ENCODE measurements around the gene SDC1.

SDC1 gene

DNA sequence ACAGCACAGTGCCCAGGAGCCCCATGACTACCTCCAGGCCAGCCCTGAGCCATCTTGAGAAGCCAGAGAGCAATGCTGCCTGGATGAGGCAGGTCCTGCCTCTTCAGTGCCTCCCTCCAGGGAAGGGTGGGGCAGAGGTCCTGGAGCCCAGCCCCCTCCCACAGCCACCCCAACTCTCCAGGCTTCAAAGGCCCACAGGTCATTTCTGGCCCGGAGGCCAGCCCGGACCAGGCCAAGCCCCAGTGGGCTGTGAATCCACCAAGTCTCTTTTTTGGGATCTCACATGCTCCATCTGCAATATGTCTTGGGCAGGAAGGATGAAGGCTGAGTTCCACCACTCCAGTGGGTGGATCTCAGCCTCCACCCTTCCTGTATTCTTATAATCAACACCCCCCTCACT, 36.7 kb downstream of the SDC1 start:
- H4K20me1 ChIP-seq = no peaks in the 10 kb centered on the region
- H3K4me2 ChIP-seq = peak overlapping the region in 9 of 11 experiments; percentile 87 to 97 (median 92); a peak in 13 of 22 replicates
- H3K4me1 ChIP-seq = peaks cover 42 to 52% (median 44%) of the 10 kb centered on the region in 10 experiments
- no peaks in the 10 kb centered on the region for H3K36me3 ChIP-seq
- H3K4me3 ChIP-seq = no peak overlapping the region
- H3K27ac ChIP-seq = no peak overlapping the region
- no peaks in the 10 kb centered on the region for H3K27me3 ChIP-seq
- TF ChIP-seq Cebpa-rat (IDR thresholded peaks at IDR 0.05) = no peak
- H3K9me3 ChIP-seq (replicated peaks in 1 of 11) = no peaks in the 10 kb centered on the region
- no peak overlapping the region for H3K9ac ChIP-seq

DNA sequence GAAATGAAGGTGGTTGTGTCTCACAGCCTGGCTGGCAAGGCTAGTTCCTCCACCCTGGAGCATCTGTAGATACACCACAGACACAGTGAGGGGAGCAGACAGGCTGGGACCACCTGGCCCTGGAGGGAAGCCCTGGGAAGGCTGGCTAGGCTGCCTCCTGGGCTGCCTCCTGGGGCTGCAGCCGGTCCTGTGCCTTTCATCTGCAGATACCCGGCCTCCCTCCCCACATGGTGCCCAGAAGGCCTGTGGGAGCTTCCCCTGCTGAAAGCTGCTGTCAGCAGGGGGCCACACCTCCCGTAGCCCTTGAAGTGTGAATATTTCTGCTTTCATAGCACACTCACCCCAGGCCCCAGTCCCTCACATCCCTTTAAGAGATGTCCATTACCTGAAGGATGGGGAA, 37.6 kb downstream of the SDC1 start:
- H3K4me2 ChIP-seq = peak overlapping the region; percentile 80 to 97 (median 91)
- no peaks in the 10 kb centered on the region for H3K27me3 ChIP-seq
- no peaks in the 10 kb centered on the region for H4K20me1 ChIP-seq
- H3K9ac ChIP-seq = peak overlapping the region; percentile 17 to 75 (median 64); a peak in 16 of 22 replicates
- H3K4me1 ChIP-seq = peaks cover 42 to 52% (median 44%) of the 10 kb centered on the region in 10 experiments
- H3K9me3 ChIP-seq (replicated peaks in 1 of 11) = no peaks in the 10 kb centered on the region
- no peak for TF ChIP-seq Cebpa-rat (IDR thresholded peaks at IDR 0.05)
- H3K36me3 ChIP-seq = no peaks in the 10 kb centered on the region
- peak overlapping the region; percentile 48 to 90 (median 80); a peak in 20 of 22 replicates for H3K27ac ChIP-seq
- H3K4me3 ChIP-seq = peak overlapping the region in 1 of 10 experiments; percentile 12; a peak in 1 of 20 replicates

DNA sequence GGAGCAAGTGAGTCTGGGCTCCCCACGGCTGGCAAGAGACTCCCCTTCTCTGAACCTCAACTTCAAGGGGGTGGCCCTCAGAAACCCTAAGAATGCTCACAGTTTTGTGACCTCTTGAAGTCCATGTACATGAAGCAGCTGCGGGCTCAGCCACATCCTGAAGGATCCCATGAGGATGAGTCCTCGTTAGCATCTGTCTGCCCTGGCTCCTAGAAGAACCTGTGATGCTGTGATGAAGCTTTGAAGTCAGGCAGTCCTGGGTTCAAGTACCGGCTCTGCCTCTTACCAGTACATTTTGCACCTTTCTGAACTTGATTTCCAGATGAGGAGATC, 38.1 kb downstream of the SDC1 start:
- peak overlapping the region; percentile 48 to 90 (median 80); a peak in 21 of 22 replicates for H3K27ac ChIP-seq
- peak overlapping the region in 1 of 10 experiments; percentile 12; a peak in 2 of 20 replicates for H3K4me3 ChIP-seq
- H3K36me3 ChIP-seq = no peaks in the 10 kb centered on the region
- H3K9me3 ChIP-seq (replicated peaks in 1 of 11) = no peaks in the 10 kb centered on the region
- no peaks in the 10 kb centered on the region for H3K27me3 ChIP-seq
- H4K20me1 ChIP-seq = no peaks in the 10 kb centered on the region
- no peak for TF ChIP-seq Cebpa-rat (IDR thresholded peaks at IDR 0.05)
- peaks cover 42 to 52% (median 44%) of the 10 kb centered on the region in 10 experiments for H3K4me1 ChIP-seq
- peak overlapping the region; percentile 56 to 75 (median 64); a peak in 21 of 22 replicates for H3K9ac ChIP-seq
- peak overlapping the region; percentile 80 to 97 (median 91) for H3K4me2 ChIP-seq

DNA sequence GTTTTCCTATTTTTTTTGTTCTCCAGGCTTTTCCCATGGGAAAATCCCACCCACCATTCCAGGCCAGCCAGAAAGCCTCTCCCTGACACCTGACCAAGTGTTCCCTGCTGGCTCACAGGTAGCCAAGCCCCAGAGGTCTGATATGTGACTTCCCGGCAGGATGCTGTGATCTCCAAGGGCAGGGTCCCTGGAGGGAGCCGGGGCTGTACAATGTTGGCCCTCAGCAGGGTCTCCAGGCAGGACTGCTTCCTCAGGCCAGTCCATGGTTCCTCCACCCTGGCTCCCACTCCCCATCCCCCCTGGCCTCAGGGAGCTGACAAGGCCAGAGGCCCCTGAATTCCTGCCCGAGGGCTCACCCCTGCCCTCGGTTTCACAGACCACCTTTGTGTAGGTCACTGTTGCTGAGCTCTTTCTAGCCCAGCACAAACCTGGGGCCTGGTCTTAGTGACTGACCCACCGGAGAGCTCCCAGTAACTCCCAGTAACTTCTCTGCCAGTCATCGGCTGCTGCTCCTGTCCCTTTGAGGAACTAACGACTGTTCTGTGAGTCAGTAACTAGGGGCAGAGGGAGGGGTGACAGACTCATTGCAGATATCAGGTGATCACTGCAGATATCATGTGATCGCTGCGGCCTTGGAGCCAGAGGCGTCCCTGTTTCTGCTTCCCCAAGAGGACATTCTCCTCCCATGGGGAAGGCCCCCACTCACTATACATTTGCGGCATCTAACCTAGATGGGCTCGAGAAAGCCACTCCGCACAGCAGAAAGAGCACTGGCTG, 38.7 kb downstream of the SDC1 start:
- Histone ChIP-seq H3K4me1 (peaks cover 42 to 52% (median 44%) of the 10 kb centered on the region in 10 experiments), H3K27me3 (no peaks in the 10 kb centered on the region), H3K9me3 (replicated peaks in 1 of 11) (no peaks in the 10 kb centered on the region), H4K20me1 (no peaks in the 10 kb centered on the region), H3K4me3 (peak overlapping the region in 9 of 10 experiments; percentile 9 to 33 (median 17); a peak in 8 of 20 replicates), H3K27ac (peak overlapping the region; percentile 48 to 90 (median 80)), H3K9ac (peak overlapping the region; percentile 58 to 81 (median 66)), H3K4me2 (peak overlapping the region; percentile 80 to 97 (median 91)), H3K36me3 (no peaks in the 10 kb centered on the region)
- TF ChIP-seq Cebpa-rat (IDR thresholded peaks at IDR 0.05) = no peak

DNA sequence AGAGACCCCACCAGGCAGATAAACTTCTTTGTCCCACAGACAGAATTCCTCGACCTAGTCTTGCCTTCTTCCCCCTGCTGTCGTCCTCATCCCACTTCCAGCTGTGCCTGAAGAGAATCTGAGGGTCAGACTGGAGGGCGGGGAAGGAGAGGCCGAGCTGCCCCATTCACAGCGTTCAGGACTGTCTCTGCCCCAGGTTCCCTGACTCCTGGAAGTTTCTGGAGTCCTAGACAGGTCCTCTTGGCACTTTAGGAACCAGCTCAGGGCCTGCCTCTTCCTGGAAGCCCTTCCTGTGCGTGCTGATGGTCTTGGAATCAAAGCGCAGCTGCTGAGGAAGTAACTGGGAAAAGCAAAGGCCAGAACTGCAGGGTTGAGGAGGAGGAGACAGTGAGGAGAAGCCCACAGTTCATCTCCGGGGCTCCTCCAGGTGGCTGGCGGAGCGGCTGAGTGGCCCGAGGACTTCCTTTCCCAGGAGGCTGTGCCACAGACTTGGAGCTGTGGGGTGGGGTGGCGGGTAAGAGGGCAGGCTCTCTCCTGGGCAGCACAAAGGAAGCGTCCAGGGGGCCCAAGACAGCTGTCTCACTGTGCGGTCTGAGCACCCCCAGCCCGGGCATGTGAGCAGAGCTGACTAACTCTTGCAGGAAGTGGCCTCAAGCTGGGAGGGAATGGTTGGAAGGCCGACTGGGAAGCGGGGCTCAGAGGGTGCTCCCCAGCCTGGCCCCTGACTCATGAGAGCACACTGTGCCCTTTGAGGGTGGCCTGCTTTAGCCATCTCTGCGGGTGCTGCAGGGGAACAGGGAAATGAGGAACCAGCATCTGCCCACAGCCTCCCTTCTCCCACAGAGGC, 39.5 kb downstream of the SDC1 start:
- H3K27me3 ChIP-seq = no peaks in the 10 kb centered on the region
- H3K9ac ChIP-seq = peak overlapping the region; percentile 58 to 81 (median 66)
- H3K36me3 ChIP-seq = no peaks in the 10 kb centered on the region
- H3K4me2 ChIP-seq = peak overlapping the region; percentile 80 to 97 (median 91)
- no peak for TF ChIP-seq Cebpa-rat (IDR thresholded peaks at IDR 0.05)
- H3K4me3 ChIP-seq = peak overlapping the region in 8 of 10 experiments; percentile 3 to 35 (median 17); a peak in 5 of 20 replicates
- H3K27ac ChIP-seq = peak overlapping the region; percentile 48 to 90 (median 80); a peak in 21 of 22 replicates
- H3K9me3 ChIP-seq (replicated peaks in 1 of 11) = no peaks in the 10 kb centered on the region
- H4K20me1 ChIP-seq = no peaks in the 10 kb centered on the region
- H3K4me1 ChIP-seq = peaks cover 42 to 52% (median 44%) of the 10 kb centered on the region in 10 experiments

DNA sequence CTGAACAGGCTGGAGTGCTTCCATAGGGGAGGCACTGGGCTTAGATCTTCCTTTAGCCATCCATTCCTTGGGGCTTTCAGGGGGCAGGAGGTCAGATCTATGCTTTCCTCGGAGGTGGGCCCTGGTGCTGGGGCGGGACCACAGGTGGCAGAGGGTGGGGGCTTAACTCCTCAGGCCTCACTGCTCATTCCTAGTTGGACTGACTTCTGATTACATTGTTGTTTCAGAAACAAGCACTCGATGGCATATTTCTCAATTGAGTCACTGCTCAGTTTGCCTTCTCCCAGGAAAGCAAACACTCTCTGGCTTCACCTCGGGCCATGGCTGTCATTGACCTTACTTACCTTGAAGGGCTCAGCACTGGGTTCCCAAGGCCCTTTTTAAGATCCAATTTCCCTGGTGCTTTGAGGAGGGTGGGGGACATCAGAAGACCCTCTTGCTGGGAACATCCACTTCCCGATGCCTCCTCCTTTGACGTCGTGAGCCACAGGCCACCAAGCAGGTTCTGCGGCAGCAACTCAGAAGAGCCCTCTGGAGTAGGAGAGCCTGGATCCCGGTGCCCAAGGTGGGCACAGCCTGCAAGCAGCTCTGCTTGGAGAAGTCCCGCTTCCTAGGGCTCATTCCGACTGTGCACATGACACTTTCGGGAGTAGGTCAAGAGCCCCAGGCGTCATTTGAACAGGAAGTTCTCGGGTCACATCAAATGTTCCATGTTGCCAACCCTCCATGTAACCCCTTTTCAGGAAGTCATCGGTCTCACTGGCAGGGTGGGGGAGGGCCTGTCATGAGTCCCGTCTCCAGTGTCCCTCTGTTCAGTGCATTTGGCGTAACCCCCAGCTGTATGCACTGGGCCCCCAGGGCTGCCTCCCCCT, 40.6 kb downstream of the SDC1 start:
- no peaks in the 10 kb centered on the region for H3K36me3 ChIP-seq
- no peak for TF ChIP-seq Cebpa-rat (IDR thresholded peaks at IDR 0.05)
- peaks cover 42 to 52% (median 44%) of the 10 kb centered on the region in 10 experiments for H3K4me1 ChIP-seq
- peak overlapping the region; percentile 80 to 97 (median 91) for H3K4me2 ChIP-seq
- H3K27me3 ChIP-seq = no peaks in the 10 kb centered on the region
- H3K9ac ChIP-seq = peak overlapping the region in 6 of 11 experiments; percentile 59 to 81 (median 68); a peak in 5 of 22 replicates
- H3K4me3 ChIP-seq = 0 out of 20 replicates have a peak overlapping the region, but pooled peaks of 1 of the 10 experiments have one; percentile 17
- no peaks in the 10 kb centered on the region for H3K9me3 ChIP-seq (replicated peaks in 1 of 11)
- H3K27ac ChIP-seq = peak overlapping the region; percentile 48 to 90 (median 80); a peak in 18 of 22 replicates
- no peaks in the 10 kb centered on the region for H4K20me1 ChIP-seq

DNA sequence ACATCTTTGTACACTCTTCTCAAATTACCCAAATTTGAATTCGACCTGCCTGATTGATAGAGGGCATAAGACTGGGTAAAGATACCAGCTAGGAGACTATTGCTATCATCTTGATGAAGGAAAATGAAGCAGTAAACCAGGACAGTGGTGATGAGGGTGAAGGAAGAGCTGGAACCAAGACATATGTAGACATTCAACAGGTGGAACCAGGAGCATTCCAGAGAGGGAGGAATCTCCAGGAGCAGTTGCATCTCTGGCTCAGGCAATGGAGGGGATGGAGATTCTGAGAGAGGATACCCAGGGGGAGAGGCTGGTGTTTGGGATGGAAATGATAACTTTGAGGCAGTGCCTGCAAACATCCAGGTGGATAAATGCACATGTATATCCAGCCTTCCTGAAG, 41.6 kb downstream of the SDC1 start:
- Histone ChIP-seq H3K27ac (no peak overlapping the region), H3K9me3 (replicated peaks in 1 of 11) (no peaks in the 10 kb centered on the region), H3K36me3 (no peaks in the 10 kb centered on the region), H3K9ac (no peak overlapping the region), H3K4me1 (peaks cover 42 to 49% (median 43%) of the 10 kb centered on the region in 10 experiments), H3K4me3 (no peak overlapping the region), H4K20me1 (no peaks in the 10 kb centered on the region), H3K27me3 (no peaks in the 10 kb centered on the region), H3K4me2 (peak overlapping the region in 1 of 11 experiments; percentile 93; a peak in 1 of 22 replicates)
- no peak for TF ChIP-seq Cebpa-rat (IDR thresholded peaks at IDR 0.05)

DNA sequence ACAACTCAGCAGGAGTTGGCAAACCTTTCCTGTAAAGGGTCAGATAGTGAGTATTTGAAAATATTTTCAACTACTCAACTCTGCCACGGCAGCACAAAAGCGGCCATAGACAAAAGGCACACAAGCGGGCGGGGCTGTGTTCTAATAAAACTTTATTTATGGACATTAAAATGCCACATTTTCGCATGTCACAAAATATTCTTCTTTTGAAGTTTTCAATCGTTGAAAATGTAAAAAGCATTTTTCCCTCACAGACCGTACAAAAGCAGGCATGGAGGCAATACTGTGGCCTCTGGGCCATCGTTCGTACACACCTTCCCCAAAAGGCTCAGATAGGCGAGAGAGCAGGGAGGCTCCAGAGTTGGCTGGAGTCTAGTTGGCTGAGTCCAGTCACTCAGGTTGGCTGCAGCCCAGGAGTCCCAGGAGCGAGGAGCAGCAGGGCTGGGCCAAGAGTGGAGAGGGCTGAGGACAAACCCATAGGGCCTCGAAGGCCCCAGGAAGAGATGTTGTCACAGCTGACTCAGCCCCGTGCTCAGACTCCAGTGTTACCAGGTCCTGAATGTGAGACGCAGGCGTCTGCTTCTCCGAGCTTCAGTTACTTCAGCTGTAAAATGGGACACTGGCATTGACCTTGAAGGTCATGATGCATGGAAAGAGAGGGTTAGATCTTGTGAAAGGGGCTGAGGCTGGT, 42.5 kb downstream of the SDC1 start:
- no peak overlapping the region for H3K4me2 ChIP-seq
- TF ChIP-seq Cebpa-rat (IDR thresholded peaks at IDR 0.05) = no peak
- no peak overlapping the region for H3K9ac ChIP-seq
- H3K36me3 ChIP-seq = no peaks in the 10 kb centered on the region
- no peaks in the 10 kb centered on the region for H4K20me1 ChIP-seq
- no peaks in the 10 kb centered on the region for H3K9me3 ChIP-seq (replicated peaks in 1 of 11)
- no peak overlapping the region for H3K27ac ChIP-seq
- no peak overlapping the region for H3K4me3 ChIP-seq
- peaks cover 32 to 39% (median 34%) of the 10 kb centered on the region in 10 experiments for H3K4me1 ChIP-seq
- no peaks in the 10 kb centered on the region for H3K27me3 ChIP-seq
